Measurements from ENCODE around the gene CLTCL1.

CLTCL1 gene

GRCh38 chr22:19240813-19241592 lies 50.5 kb downstream of the CLTCL1 start:
- no peaks in the 10 kb centered on the region for H3K9me3 Mint-ChIP-seq
- no peaks in the 10 kb centered on the region for H3K36me3 Mint-ChIP-seq
- peaks cover 23% of the 10 kb centered on the region for H3K27me3 Mint-ChIP-seq
- no peak overlapping the region for H3K27ac Mint-ChIP-seq
- no peaks in the 10 kb centered on the region for H3K4me1 Mint-ChIP-seq
- H3K4me3 Mint-ChIP-seq = no peak overlapping the region
- ATAC-seq = no peak

GRCh38 chr22:19239464-19239863 lies 52.1 kb downstream of the CLTCL1 start:
- H3K9me3 Mint-ChIP-seq = no peaks in the 10 kb centered on the region
- H3K27ac Mint-ChIP-seq = no peak overlapping the region
- no peak overlapping the region for H3K4me3 Mint-ChIP-seq
- ATAC-seq = no peak
- H3K36me3 Mint-ChIP-seq = no peaks in the 10 kb centered on the region
- peaks cover 37% of the 10 kb centered on the region for H3K27me3 Mint-ChIP-seq
- H3K4me1 Mint-ChIP-seq = no peaks in the 10 kb centered on the region

GRCh38 chr22:19238900-19239299 lies 52.6 kb downstream of the CLTCL1 start:
- no peak overlapping the region for H3K4me3 Mint-ChIP-seq
- no peaks in the 10 kb centered on the region for H3K36me3 Mint-ChIP-seq
- no peak for ATAC-seq
- H3K27ac Mint-ChIP-seq = no peak overlapping the region
- no peaks in the 10 kb centered on the region for H3K9me3 Mint-ChIP-seq
- peaks cover 37% of the 10 kb centered on the region for H3K27me3 Mint-ChIP-seq
- no peaks in the 10 kb centered on the region for H3K4me1 Mint-ChIP-seq

GRCh38 chr22:19235874-19236273 lies 55.6 kb downstream of the CLTCL1 start:
- Mint-ChIP-seq H3K9me3 (no peaks in the 10 kb centered on the region), H3K36me3 (no peaks in the 10 kb centered on the region), H3K4me1 (no peaks in the 10 kb centered on the region), H3K4me3 (no peak overlapping the region), H3K27me3 (peaks cover 37% of the 10 kb centered on the region), H3K27ac (no peak overlapping the region)
- ATAC-seq = no peak

GRCh38 chr22:19234126-19234896 lies 57.2 kb downstream of the CLTCL1 start:
- H3K9me3 Mint-ChIP-seq = no peaks in the 10 kb centered on the region
- no peaks in the 10 kb centered on the region for H3K4me1 Mint-ChIP-seq
- no peaks in the 10 kb centered on the region for H3K36me3 Mint-ChIP-seq
- no peak overlapping the region for H3K27ac Mint-ChIP-seq
- H3K4me3 Mint-ChIP-seq = no peak overlapping the region
- peaks cover 36% of the 10 kb centered on the region for H3K27me3 Mint-ChIP-seq
- no peak for ATAC-seq

GRCh38 chr22:19233189-19233661 lies 58.3 kb downstream of the CLTCL1 start:
- H3K9me3 Mint-ChIP-seq = no peaks in the 10 kb centered on the region
- peaks cover 36% of the 10 kb centered on the region for H3K27me3 Mint-ChIP-seq
- H3K27ac Mint-ChIP-seq = no peak overlapping the region
- H3K4me1 Mint-ChIP-seq = no peaks in the 10 kb centered on the region
- H3K4me3 Mint-ChIP-seq = no peak overlapping the region
- H3K36me3 Mint-ChIP-seq = no peaks in the 10 kb centered on the region
- no peak for ATAC-seq

GRCh38 chr22:19232623-19233022 lies 58.9 kb downstream of the CLTCL1 start:
- no peaks in the 10 kb centered on the region for H3K36me3 Mint-ChIP-seq
- no peak overlapping the region for H3K27ac Mint-ChIP-seq
- ATAC-seq = no peak
- H3K27me3 Mint-ChIP-seq = peaks cover 36% of the 10 kb centered on the region
- no peaks in the 10 kb centered on the region for H3K9me3 Mint-ChIP-seq
- H3K4me3 Mint-ChIP-seq = no peak overlapping the region
- H3K4me1 Mint-ChIP-seq = no peaks in the 10 kb centered on the region

- Mint-ChIP-seq H3K4me1 (no peaks in the 10 kb centered on the region), H3K27ac (no peak overlapping the region), H3K36me3 (no peaks in the 10 kb centered on the region), H3K9me3 (no peaks in the 10 kb centered on the region), H3K4me3 (no peak overlapping the region), H3K27me3 (peaks cover 32% of the 10 kb centered on the region)
- ATAC-seq = no peak
Measured at GRCh38 chr22:19231986-19232385, 59.5 kb downstream of the CLTCL1 start.

GRCh38 chr22:19229600-19229999 lies 61.9 kb downstream of the CLTCL1 start:
- Mint-ChIP-seq H3K36me3 (no peaks in the 10 kb centered on the region), H3K4me1 (no peaks in the 10 kb centered on the region), H3K27ac (no peak overlapping the region), H3K27me3 (peaks cover 9% of the 10 kb centered on the region), H3K9me3 (no peaks in the 10 kb centered on the region), H3K4me3 (no peak overlapping the region)
- ATAC-seq = no peak

GRCh38 chr22:19228179-19228578 lies 63.3 kb downstream of the CLTCL1 start:
- H3K9me3 Mint-ChIP-seq = no peaks in the 10 kb centered on the region
- no peak for ATAC-seq
- peaks cover 9% of the 10 kb centered on the region for H3K27me3 Mint-ChIP-seq
- no peaks in the 10 kb centered on the region for H3K4me1 Mint-ChIP-seq
- H3K36me3 Mint-ChIP-seq = no peaks in the 10 kb centered on the region
- no peak overlapping the region for H3K4me3 Mint-ChIP-seq
- H3K27ac Mint-ChIP-seq = no peak overlapping the region

- Mint-ChIP-seq H3K4me1 (no peaks in the 10 kb centered on the region), H3K36me3 (no peaks in the 10 kb centered on the region), H3K4me3 (no peak overlapping the region), H3K27me3 (peaks cover 9% of the 10 kb centered on the region), H3K9me3 (no peaks in the 10 kb centered on the region), H3K27ac (no peak overlapping the region)
- ATAC-seq = no peak
Measured at GRCh38 chr22:19226428-19226827, 65.1 kb downstream of the CLTCL1 start.

GRCh38 chr22:19225560-19225959 lies 66.0 kb downstream of the CLTCL1 start:
- Mint-ChIP-seq H3K27ac (no peak overlapping the region), H3K9me3 (no peaks in the 10 kb centered on the region), H3K4me3 (no peak overlapping the region), H3K36me3 (no peaks in the 10 kb centered on the region), H3K4me1 (no peaks in the 10 kb centered on the region), H3K27me3 (peaks cover 7% of the 10 kb centered on the region)
- ATAC-seq = no peak

GRCh38 chr22:19224985-19225384 lies 66.5 kb downstream of the CLTCL1 start:
- Mint-ChIP-seq H3K36me3 (no peaks in the 10 kb centered on the region), H3K4me3 (no peak overlapping the region), H3K27me3 (peaks cover 1% of the 10 kb centered on the region), H3K27ac (no peak overlapping the region), H3K4me1 (no peaks in the 10 kb centered on the region), H3K9me3 (no peaks in the 10 kb centered on the region)
- ATAC-seq = no peak

- H3K4me3 Mint-ChIP-seq = no peak overlapping the region
- no peak for ATAC-seq
- H3K36me3 Mint-ChIP-seq = no peaks in the 10 kb centered on the region
- no peak overlapping the region for H3K27ac Mint-ChIP-seq
- no peaks in the 10 kb centered on the region for H3K4me1 Mint-ChIP-seq
- H3K9me3 Mint-ChIP-seq = no peaks in the 10 kb centered on the region
- no peaks in the 10 kb centered on the region for H3K27me3 Mint-ChIP-seq
Measured at GRCh38 chr22:19224557-19224956, 67.0 kb downstream of the CLTCL1 start.

- Mint-ChIP-seq H3K27ac (no peak overlapping the region), H3K4me3 (no peak overlapping the region), H3K9me3 (no peaks in the 10 kb centered on the region), H3K27me3 (no peaks in the 10 kb centered on the region), H3K4me1 (no peaks in the 10 kb centered on the region), H3K36me3 (no peaks in the 10 kb centered on the region)
- no peak for ATAC-seq
Measured at GRCh38 chr22:19223617-19224016, 67.9 kb downstream of the CLTCL1 start.

GRCh38 chr22:19223110-19223509 lies 68.4 kb downstream of the CLTCL1 start:
- H3K9me3 Mint-ChIP-seq = no peaks in the 10 kb centered on the region
- H3K27me3 Mint-ChIP-seq = no peaks in the 10 kb centered on the region
- no peaks in the 10 kb centered on the region for H3K36me3 Mint-ChIP-seq
- no peak overlapping the region for H3K4me3 Mint-ChIP-seq
- no peak for ATAC-seq
- peaks cover 2% of the 10 kb centered on the region for H3K4me1 Mint-ChIP-seq
- no peak overlapping the region for H3K27ac Mint-ChIP-seq

All from stimulated activated memory B cell treated with anti-CD40 and anti-IgM and Interleukin-4, amounts not matched to agents 10 μg/mL and 1 μg/mL and 100 μg/mL, for 72 hours (primary cell).